Natural killer cell (primary cell): Measurements from ENCODE around the gene DUOXA2. TPM values are rescaled to one million over a fixed set of nuclear protein-coding genes. Genes with fewer than 3 reads are reported as not detected.
A peak's percentile ranks its signal among the peaks of the same experiment; 100 is the strongest.

Source experiments
- ATAC-seq, 3 donors: fragments of 150-1000 bp in 2 of 3; fragments of 200-7000 bp in 1 of 3; cut with Tn5 transposase; 1 replicate in 1 of 3; 2 replicates in 2 of 3; pipeline ENCODE4 v1.10.0; 2021; ENCODE audit warnings: mild to moderate bottlenecking in 2 of 3, moderate library complexity in 2 of 3
- DNase-seq, 2 donors: peaks; one replicate each; pipeline versions ENCODE4 v3.0.0 to v3.0.0-alpha.2; 2013 to 2021; ENCODE audit warnings: mixed read lengths in 1 of 2
- H3K27ac ChIP-seq: one replicate; pipeline ENCODE4 v1.5.1; 2013; ENCODE audit warnings: mild to moderate bottlenecking, low read length
- H3K27me3 ChIP-seq: one replicate; pipeline ENCODE4 v1.6.1; 2013; ENCODE audit warnings: low read length; ENCODE audit not compliant: control insufficient read depth, insufficient read depth
- H3K36me3 ChIP-seq: one replicate; pipeline ENCODE4 v1.6.1; 2013; ENCODE audit warnings: low read length; ENCODE audit not compliant: control insufficient read depth, insufficient read depth
- H3K4me1 ChIP-seq: one replicate; pipeline ENCODE4 v1.6.1; 2013; ENCODE audit warnings: low read length; ENCODE audit not compliant: control insufficient read depth, insufficient read depth
- H3K4me3 ChIP-seq: one replicate; pipeline ENCODE4 v1.5.1; 2013; ENCODE audit warnings: low read length
- H3K9me3 ChIP-seq: one replicate; pipeline ENCODE4 v1.6.1; 2013; ENCODE audit warnings: low read length; ENCODE audit not compliant: control insufficient read depth, insufficient read depth
- H3K27ac Mint-ChIP-seq, 2 donors: one replicate each; pipeline ENCODE4 v1.8.0; 2022; ENCODE audit warnings: mild to moderate bottlenecking in 2 of 2, mixed read lengths in 2 of 2, moderate library complexity in 1 of 2
- H3K27me3 Mint-ChIP-seq, 2 donors: one replicate each; pipeline ENCODE4 v1.8.0; 2022; ENCODE audit warnings: low read depth in 2 of 2, mixed read lengths in 2 of 2
- H3K36me3 Mint-ChIP-seq: one replicate; pipeline ENCODE4 v1.8.0; 2022; ENCODE audit warnings: mixed read lengths
- H3K4me1 Mint-ChIP-seq, 2 donors: one replicate each; pipeline ENCODE4 v1.8.0; 2022; ENCODE audit warnings: mixed read lengths in 2 of 2
- H3K4me3 Mint-ChIP-seq: one replicate; pipeline ENCODE4 v1.8.0; 2022; ENCODE audit warnings: mild to moderate bottlenecking, moderate library complexity, mixed read lengths
- H3K9me3 Mint-ChIP-seq, 2 donors: one replicate each; pipeline ENCODE4 v1.8.0; 2022; ENCODE audit warnings: mixed read lengths in 2 of 2
- WGBS: methylation state at CpG from one replicate; pipeline ENCODE4 v1.1.7; 2013; ENCODE audit warnings: missing lambda C conversion rate; ENCODE audit not compliant: insufficient coverage; 5-methylcytosine and 5-hydroxymethylcytosine counted together
- intact Hi-C: fragments of 100-400 bp; cut with micrococcal nuclease; formaldehyde crosslinking; loops from one replicate; pipeline ENCODE4 v1.14.2; 2022
- total RNA-seq, 4 donors: library from RNA; stranded (reverse); fragments of 120-200 nt in 1 of 4; gene quantifications; one replicate each; pipeline versions ENCODE4 v1.2.3 to v1.2.4, GENCODE V29; 2013 to 2022
- TF ChIP-seq, protein P1 (sequence below): fragments of 200-600 bp; IDR thresholded peaks from one replicate; pipeline ENCODE4 v1.8.0; 2022; ENCODE audit warnings: antibody characterized with exemption

DUOXA2 gene
- total RNA-seq, 3 donors from 2014 or later (not counting 1 experiment from before 2014, with no cell fraction given), result not detected

DNA sequence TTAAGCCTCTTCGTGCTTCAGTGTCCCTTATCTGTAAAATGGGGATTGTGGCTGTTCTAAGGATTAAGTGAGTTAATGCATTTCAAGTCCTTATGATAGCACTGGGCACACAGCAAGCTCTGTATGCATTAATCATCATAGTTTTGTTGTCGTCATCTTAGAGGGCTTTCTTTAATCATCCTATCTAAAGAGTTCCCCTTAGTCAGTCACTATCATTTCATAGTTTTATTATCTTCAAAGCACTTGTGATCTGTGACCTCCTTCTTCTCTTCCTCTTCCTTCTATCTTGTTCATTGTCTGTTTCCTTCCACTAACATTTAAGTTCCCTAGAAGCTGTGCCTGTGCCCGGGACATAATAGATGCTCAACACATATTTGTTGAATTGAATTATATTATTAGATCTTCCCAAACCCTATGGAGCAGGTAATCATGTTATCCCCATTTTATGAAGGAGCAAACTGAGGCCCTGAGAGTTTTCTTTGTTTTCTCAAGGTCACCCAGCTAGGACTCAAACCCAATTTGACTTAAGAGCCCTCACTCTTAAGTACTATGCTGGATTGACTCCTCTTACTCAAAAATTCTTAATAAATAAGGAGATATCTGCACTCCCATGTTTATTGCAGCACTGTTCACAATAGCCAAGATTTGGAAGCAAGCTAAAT is 24.3 kb upstream of the DUOXA2 start:
- H3K36me3 Mint-ChIP-seq, result no peaks in the 10 kb centered on the region
- no peaks in the 10 kb centered on the region for H3K36me3 ChIP-seq
- H3K4me1 Mint-ChIP-seq, result no peaks in the 10 kb centered on the region
- H3K27me3 Mint-ChIP-seq, result peaks cover 16 to 46% of the 10 kb centered on the region in 2 donors
- no peaks in the 10 kb centered on the region for H3K4me1 ChIP-seq
- H3K27ac Mint-ChIP-seq, result no peak overlapping the region
- H3K4me3 ChIP-seq, result no peak overlapping the region
- H3K9me3 ChIP-seq, result no peaks in the 10 kb centered on the region
- TF ChIP-seq, protein P1, sequence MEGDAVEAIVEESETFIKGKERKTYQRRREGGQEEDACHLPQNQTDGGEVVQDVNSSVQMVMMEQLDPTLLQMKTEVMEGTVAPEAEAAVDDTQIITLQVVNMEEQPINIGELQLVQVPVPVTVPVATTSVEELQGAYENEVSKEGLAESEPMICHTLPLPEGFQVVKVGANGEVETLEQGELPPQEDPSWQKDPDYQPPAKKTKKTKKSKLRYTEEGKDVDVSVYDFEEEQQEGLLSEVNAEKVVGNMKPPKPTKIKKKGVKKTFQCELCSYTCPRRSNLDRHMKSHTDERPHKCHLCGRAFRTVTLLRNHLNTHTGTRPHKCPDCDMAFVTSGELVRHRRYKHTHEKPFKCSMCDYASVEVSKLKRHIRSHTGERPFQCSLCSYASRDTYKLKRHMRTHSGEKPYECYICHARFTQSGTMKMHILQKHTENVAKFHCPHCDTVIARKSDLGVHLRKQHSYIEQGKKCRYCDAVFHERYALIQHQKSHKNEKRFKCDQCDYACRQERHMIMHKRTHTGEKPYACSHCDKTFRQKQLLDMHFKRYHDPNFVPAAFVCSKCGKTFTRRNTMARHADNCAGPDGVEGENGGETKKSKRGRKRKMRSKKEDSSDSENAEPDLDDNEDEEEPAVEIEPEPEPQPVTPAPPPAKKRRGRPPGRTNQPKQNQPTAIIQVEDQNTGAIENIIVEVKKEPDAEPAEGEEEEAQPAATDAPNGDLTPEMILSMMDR, result no peak
- H3K9me3 Mint-ChIP-seq, result no peaks in the 10 kb centered on the region
- H3K4me3 Mint-ChIP-seq, result no peak overlapping the region
- H3K27ac ChIP-seq, result no peak overlapping the region
- peaks cover 10% of the 10 kb centered on the region for H3K27me3 ChIP-seq
- intact Hi-C loops, result no loop called here
- DNase-seq, result no peak
- WGBS, result 67% methylated on average over 1 of the region's 3 CpGs
- ATAC-seq, result peak in 1 of 3 donors; percentile 82

DNA sequence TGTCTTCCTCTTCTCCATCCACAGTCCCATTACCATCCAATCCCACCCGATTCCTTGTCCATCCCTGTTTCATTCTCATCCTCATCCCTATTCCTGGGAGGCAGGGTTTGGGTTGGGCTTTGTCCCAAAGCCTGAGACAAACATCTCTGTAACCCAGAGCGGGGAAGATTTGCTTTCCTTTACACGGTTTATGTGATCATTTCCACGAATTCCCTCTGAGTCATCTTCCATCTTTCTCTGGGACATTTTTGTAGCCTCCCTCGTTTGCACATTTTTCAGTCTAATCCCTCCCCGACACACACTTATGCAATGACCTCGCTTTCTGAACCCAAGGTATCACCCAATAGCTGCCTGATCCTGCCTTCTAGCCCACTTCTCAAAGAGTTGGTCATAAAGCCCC is 23.0 kb upstream of the DUOXA2 start:
- Mint-ChIP-seq H3K27me3 (peaks cover 16 to 46% of the 10 kb centered on the region in 2 donors), H3K36me3 (no peaks in the 10 kb centered on the region), H3K9me3 (no peaks in the 10 kb centered on the region), H3K4me3 (no peak overlapping the region), H3K4me1 (no peaks in the 10 kb centered on the region), H3K27ac (no peak overlapping the region)
- H3K4me3 ChIP-seq, result no peak overlapping the region
- TF ChIP-seq, protein P1, result no peak
- H3K27ac ChIP-seq, result no peak overlapping the region
- H3K9me3 ChIP-seq, result no peaks in the 10 kb centered on the region
- WGBS, result 63% methylated on average over 7 of the region's 7 CpGs
- peaks cover 7% of the 10 kb centered on the region for H3K27me3 ChIP-seq
- no peak for ATAC-seq
- H3K4me1 ChIP-seq, result no peaks in the 10 kb centered on the region
- no peaks in the 10 kb centered on the region for H3K36me3 ChIP-seq
- intact Hi-C loops, result no loop called here
- no peak for DNase-seq

DNA sequence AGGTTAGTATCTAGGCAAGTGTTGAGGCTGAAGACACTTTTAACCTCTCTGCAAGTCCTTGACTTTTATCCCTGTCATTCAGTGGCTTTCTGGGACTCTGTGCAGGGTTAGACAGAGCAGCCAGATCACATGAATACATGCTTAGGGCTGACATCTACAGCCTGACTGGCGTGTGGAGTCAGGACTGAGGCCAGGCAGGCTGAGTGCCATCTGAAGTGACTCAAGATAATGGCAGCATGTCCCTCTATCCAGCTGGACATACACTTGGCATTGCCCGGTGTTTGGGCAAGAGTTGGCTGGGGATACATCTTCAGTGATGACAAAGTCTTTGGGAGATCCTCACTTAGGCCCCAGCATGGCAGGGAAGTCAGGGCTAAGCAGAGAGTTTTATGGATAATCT is 22.6 kb upstream of the DUOXA2 start:
- H3K4me3 ChIP-seq, result no peak overlapping the region
- no peak overlapping the region for H3K27ac ChIP-seq
- H3K4me3 Mint-ChIP-seq, result no peak overlapping the region
- peaks cover 16 to 46% of the 10 kb centered on the region in 2 donors for H3K27me3 Mint-ChIP-seq
- 83% methylated on average over 2 of the region's 2 CpGs for WGBS
- no peaks in the 10 kb centered on the region for H3K4me1 Mint-ChIP-seq
- peaks cover 7% of the 10 kb centered on the region for H3K27me3 ChIP-seq
- H3K36me3 Mint-ChIP-seq, result no peaks in the 10 kb centered on the region
- no peaks in the 10 kb centered on the region for H3K9me3 Mint-ChIP-seq
- no peak overlapping the region for H3K27ac Mint-ChIP-seq
- ATAC-seq, result no peak
- no peaks in the 10 kb centered on the region for H3K9me3 ChIP-seq
- intact Hi-C loops, result no loop called here
- TF ChIP-seq, protein P1, result no peak
- DNase-seq, result no peak
- H3K4me1 ChIP-seq, result no peaks in the 10 kb centered on the region
- H3K36me3 ChIP-seq, result no peaks in the 10 kb centered on the region

DNA sequence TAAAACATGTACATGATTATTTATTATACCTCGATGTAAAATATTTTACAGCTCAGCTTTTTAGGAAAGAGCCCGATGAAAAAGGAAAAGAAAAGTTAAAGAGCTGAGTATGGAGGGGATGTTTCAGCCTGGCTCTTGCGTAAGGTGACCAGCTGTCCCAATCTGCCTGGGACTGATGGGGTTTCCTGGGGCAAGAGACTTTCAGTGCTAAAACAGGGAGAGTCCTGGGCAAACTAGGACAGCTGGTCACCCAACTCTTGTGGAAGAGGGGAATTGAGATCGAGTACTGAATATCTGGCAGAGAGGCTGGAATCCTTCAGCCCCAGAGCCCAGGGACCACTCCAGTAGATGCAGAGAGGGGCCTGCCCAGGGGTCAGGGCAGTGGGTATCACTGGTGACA is 21.1 kb upstream of the DUOXA2 start:
- no peaks in the 10 kb centered on the region for H3K4me1 ChIP-seq
- WGBS, result 93% methylated on average over 4 of the region's 4 CpGs

More for the DNA sequence above, 21.1 kb upstream of the DUOXA2 start:
- TF ChIP-seq, protein P1, result no peak
- Histone ChIP-seq H3K27me3 (peaks cover 2% of the 10 kb centered on the region), H3K36me3 (no peaks in the 10 kb centered on the region), H3K27ac (no peak overlapping the region), H3K4me3 (no peak overlapping the region), H3K9me3 (no peaks in the 10 kb centered on the region)
- Mint-ChIP-seq H3K27ac (no peak overlapping the region), H3K4me1 (no peaks in the 10 kb centered on the region), H3K4me3 (no peak overlapping the region), H3K27me3 (peaks cover 11 to 38% of the 10 kb centered on the region in 2 donors), H3K36me3 (no peaks in the 10 kb centered on the region), H3K9me3 (no peaks in the 10 kb centered on the region)
- DNase-seq, result no peak
- ATAC-seq, result no peak
- intact Hi-C loops, result no loop called here
